Mucosa of gallbladder (tissue), 1 donor: Measurements from ENCODE around the gene SCOC. TPM values are rescaled to one million over a fixed set of nuclear protein-coding genes. Genes with fewer than 3 reads are reported as not detected.
A peak's percentile ranks its signal among the peaks of the same experiment; 100 is the strongest.

ENCODE experiments used
- DNase-seq: peaks from one replicate; pipeline ENCODE4 v3.0.0-alpha.2; 2020; ENCODE audit warnings: low spot score
- total RNA-seq: library from RNA; stranded (reverse); gene quantifications from one replicate; pipeline ENCODE4 v1.2.1, GENCODE V29; 2021
- donor health status: DM: no; HTN: no; CAD: no.

Gene SCOC
- total RNA-seq = 68.5 TPM

- peak; percentile 100 for DNase-seq
These were observed at the start of gene SCOC for GRCh38 chr4:140373328-140374129. TSS of gene SCOC (plus strand) at chr4:140373646. CDS start at chr4:140379171, 5,525 bp downstream.

GRCh38 chr4:140326395-140326993 lies 47.0 kb upstream of the SCOC start:
- no peak for DNase-seq

- DNase-seq = no peak
These were observed 43.0 kb upstream of the SCOC start for GRCh38 chr4:140330311-140330900.

- no peak for DNase-seq
These were observed 42.2 kb upstream of the SCOC start for GRCh38 chr4:140331245-140331644.

GRCh38 chr4:140331876-140332275 lies 41.6 kb upstream of the SCOC start:
- no peak for DNase-seq

GRCh38 chr4:140332734-140333133 lies 40.7 kb upstream of the SCOC start:
- no peak for DNase-seq

- DNase-seq = no peak
These were observed 39.9 kb upstream of the SCOC start for GRCh38 chr4:140333523-140333922.

GRCh38 chr4:140335076-140335475 lies 38.4 kb upstream of the SCOC start:
- no peak for DNase-seq

- no peak for DNase-seq
These were observed 36.7 kb upstream of the SCOC start for GRCh38 chr4:140336730-140337129.

- DNase-seq = no peak
These were observed 30.8 kb upstream of the SCOC start for GRCh38 chr4:140342620-140343019.

- DNase-seq = peak; percentile 89
These were observed 30.1 kb upstream of the SCOC start for GRCh38 chr4:140343303-140343702.

- DNase-seq = no peak
These were observed 29.3 kb upstream of the SCOC start for GRCh38 chr4:140344101-140344500.

GRCh38 chr4:140344621-140345020 lies 28.8 kb upstream of the SCOC start:
- DNase-seq = peak; percentile 19

- no peak for DNase-seq
These were observed 27.3 kb upstream of the SCOC start for GRCh38 chr4:140346136-140346535.

- no peak for DNase-seq
These were observed 23.6 kb upstream of the SCOC start for GRCh38 chr4:140349816-140350215.

- DNase-seq = no peak
These were observed 22.1 kb upstream of the SCOC start for GRCh38 chr4:140351093-140352075.

GRCh38 chr4:140353786-140354185 lies 19.7 kb upstream of the SCOC start:
- DNase-seq = no peak

GRCh38 chr4:140355288-140355687 lies 18.2 kb upstream of the SCOC start:
- DNase-seq = no peak

GRCh38 chr4:140357868-140358267 lies 15.6 kb upstream of the SCOC start:
- DNase-seq = no peak

GRCh38 chr4:140358281-140358680 lies 15.2 kb upstream of the SCOC start:
- DNase-seq = no peak

- peak; percentile 79 for DNase-seq
These were observed 13.7 kb upstream of the SCOC start for GRCh38 chr4:140359562-140360427.
